ENCODE data around the gene SLC16A4.
"Not testable (repeated sequence)": the region's sequence is repeated elsewhere in the genome, so short reads cannot be mapped to it uniquely, and the experiment has no call there.

GRCh38 chr1:110413045-110413444 is 22.2 kb upstream of the SLC16A4 start:
- not testable (repeated sequence) for TF ChIP-seq CTCF, POLR2A (IDR thresholded peaks at IDR 0.05)
